Liver (tissue), 3 donors: ENCODE data around the gene BLOC1S2.

Experiments used
- CTCF ChIP-seq: fragments of 150-350 bp; IDR thresholded peaks from 2 replicates; pipeline ENCODE4 v1.5.1; 2017; ENCODE audit warnings: improper control_type of control experiment, low read depth, low read length; ENCODE audit not compliant: missing input control
- FOXA1 ChIP-seq: IDR thresholded peaks from 2 replicates; pipeline ENCODE4 v1.6.1; 2016; ENCODE audit warnings: antibody characterized with exemption
- FOXA2 ChIP-seq: IDR thresholded peaks from 2 replicates; pipeline ENCODE4 v1.6.1; 2016; ENCODE audit warnings: antibody characterized with exemption
- SP1 ChIP-seq: IDR thresholded peaks from 2 replicates; pipeline ENCODE4 v1.6.1; 2018; ENCODE audit warnings: antibody characterized with exemption, mild to moderate bottlenecking
- YY1 ChIP-seq: IDR thresholded peaks from 2 replicates; pipeline ENCODE4 v1.6.1; 2016; ENCODE audit warnings: antibody characterized with exemption, mild to moderate bottlenecking
- donor health status: healthy.
- donor health status: healthy.

GRCh38 chr10:100245484-100246220 is 40.8 kb downstream of the BLOC1S2 start:
- no peak for TF ChIP-seq SP1
- TF ChIP-seq FOXA1: no peak
- no peak for TF ChIP-seq CTCF
- TF ChIP-seq YY1: no peak
- TF ChIP-seq FOXA2: no peak
